Vagina (tissue), 2 donors: ENCODE data around the gene MBNL2.

Source experiments
- POLR2A ChIP-seq, 2 donors: fragments of 450-650 bp; IDR thresholded peaks; one replicate each; pipeline ENCODE4 v1.6.1; 2017; ENCODE audit warnings: antibody characterized with exemption in 2 of 2, mild to moderate bottlenecking in 2 of 2, moderate library complexity in 2 of 2
- POLR2AphosphoS5 ChIP-seq, 2 donors: sonication (generic); formaldehyde crosslinking; IDR thresholded peaks; one replicate each; pipeline ENCODE4 v1.9.0; 2017; ENCODE audit warnings: antibody characterized with exemption in 2 of 2, mild to moderate bottlenecking in 2 of 2, low read depth in 1 of 2; ENCODE audit not compliant: insufficient read depth in 1 of 2
- TF ChIP-seq, protein P1 (sequence below), 3 experiments: fragments of 450-650 bp in 2 of 3; fragments of 200-600 bp in 1 of 3; sonication (generic) in 1 of 3; IDR thresholded peaks; one replicate each; pipeline ENCODE4 v1.5.1; 2017 to 2019; ENCODE audit warnings: antibody characterized with exemption in 3 of 3, mild to moderate bottlenecking in 2 of 3, moderate library complexity in 2 of 3

- TF ChIP-seq, protein P1, sequence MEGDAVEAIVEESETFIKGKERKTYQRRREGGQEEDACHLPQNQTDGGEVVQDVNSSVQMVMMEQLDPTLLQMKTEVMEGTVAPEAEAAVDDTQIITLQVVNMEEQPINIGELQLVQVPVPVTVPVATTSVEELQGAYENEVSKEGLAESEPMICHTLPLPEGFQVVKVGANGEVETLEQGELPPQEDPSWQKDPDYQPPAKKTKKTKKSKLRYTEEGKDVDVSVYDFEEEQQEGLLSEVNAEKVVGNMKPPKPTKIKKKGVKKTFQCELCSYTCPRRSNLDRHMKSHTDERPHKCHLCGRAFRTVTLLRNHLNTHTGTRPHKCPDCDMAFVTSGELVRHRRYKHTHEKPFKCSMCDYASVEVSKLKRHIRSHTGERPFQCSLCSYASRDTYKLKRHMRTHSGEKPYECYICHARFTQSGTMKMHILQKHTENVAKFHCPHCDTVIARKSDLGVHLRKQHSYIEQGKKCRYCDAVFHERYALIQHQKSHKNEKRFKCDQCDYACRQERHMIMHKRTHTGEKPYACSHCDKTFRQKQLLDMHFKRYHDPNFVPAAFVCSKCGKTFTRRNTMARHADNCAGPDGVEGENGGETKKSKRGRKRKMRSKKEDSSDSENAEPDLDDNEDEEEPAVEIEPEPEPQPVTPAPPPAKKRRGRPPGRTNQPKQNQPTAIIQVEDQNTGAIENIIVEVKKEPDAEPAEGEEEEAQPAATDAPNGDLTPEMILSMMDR (IDR thresholded peaks at IDR 0.05), result no peak
- TF ChIP-seq POLR2A (IDR thresholded peaks at IDR 0.05) (no peak), POLR2AphosphoS5 (IDR thresholded peaks at IDR 0.05; ENCODE audit: insufficient read depth in 1 of 2, low read depth in 1 of 2) (peak in 1 of 2 donors; percentile 5)
Measured at GRCh38 chr13:97274829-97275649, 52.9 kb downstream of the MBNL2 start.
